ENCODE data around the gene TXNDC5. TPM values are rescaled to one million over a fixed set of nuclear protein-coding genes. Genes with fewer than 3 reads are reported as not detected.

The TXNDC5 gene
- total RNA-seq, 4 donors from 2014 or later: 130 to 212 (median 182) TPM

DNA sequence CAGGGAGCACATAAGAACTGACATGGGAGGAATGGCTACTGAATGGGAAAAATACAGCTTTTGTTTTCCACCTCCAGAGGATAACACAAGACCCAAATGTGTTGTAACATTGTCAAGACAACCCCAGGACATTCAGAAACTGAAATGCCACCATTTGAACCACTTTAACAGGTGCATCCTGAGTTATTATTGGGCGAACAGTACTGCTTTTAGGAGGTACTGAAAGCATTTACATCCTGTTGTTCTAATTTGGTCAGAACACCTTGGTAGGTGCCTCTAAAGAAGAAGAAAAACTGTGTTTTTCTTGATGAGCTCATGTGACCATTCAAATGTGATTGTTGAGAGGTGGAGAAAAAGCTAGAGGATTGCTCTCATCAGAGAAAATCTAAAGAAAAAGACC lies 6.4 kb upstream of the TXNDC5 start:
- TF ChIP-seq, protein P1, sequence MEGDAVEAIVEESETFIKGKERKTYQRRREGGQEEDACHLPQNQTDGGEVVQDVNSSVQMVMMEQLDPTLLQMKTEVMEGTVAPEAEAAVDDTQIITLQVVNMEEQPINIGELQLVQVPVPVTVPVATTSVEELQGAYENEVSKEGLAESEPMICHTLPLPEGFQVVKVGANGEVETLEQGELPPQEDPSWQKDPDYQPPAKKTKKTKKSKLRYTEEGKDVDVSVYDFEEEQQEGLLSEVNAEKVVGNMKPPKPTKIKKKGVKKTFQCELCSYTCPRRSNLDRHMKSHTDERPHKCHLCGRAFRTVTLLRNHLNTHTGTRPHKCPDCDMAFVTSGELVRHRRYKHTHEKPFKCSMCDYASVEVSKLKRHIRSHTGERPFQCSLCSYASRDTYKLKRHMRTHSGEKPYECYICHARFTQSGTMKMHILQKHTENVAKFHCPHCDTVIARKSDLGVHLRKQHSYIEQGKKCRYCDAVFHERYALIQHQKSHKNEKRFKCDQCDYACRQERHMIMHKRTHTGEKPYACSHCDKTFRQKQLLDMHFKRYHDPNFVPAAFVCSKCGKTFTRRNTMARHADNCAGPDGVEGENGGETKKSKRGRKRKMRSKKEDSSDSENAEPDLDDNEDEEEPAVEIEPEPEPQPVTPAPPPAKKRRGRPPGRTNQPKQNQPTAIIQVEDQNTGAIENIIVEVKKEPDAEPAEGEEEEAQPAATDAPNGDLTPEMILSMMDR (IDR thresholded peaks at IDR 0.05): no peak
- DNase-seq (ENCODE audit: low spot score) (no peak), ATAC-seq (ENCODE audit: low FRiP score) (no peak)

DNA sequence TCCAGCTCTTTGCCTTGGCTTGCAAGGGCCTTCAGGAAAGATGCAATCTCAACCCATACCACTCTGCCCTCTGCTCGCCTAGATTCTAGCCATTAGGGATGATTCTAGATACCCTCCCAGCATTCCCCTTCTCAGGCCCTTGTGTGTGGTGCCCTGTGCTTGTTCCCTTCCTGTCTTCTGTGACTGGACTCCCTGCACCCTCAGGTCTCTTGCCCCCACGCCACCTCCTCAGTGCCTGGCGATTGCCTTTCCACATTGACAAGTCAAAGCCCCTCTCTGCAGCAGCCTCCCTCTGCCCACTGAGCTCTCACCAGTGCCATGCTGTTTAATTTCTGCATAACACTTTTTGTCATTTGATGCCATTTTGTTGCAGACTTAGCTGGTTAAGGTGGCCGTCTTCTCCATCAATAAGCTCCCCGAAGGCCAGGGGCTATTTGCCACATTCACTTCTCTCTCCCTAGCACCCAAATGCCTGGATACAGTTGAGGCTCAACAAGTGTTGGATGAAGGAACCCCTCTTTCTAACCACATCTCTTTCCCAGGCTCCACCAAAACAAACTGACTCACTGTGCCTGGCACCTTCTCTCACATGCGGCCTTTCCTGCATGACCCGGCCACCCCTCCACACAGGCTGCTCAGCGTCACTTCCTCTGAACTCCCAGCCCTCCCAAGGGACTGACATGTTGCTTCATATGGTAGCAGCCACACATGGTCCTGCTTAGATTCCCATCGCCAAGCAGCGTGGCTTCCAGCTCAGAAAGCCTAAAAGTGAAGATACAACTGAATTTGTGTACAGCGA lies 4.6 kb upstream of the TXNDC5 start:
- TF ChIP-seq, protein P1 (IDR thresholded peaks at IDR 0.05): no peak
- DNase-seq (ENCODE audit: low spot score): no peak
- ATAC-seq (ENCODE audit: low FRiP score): no peak

DNA sequence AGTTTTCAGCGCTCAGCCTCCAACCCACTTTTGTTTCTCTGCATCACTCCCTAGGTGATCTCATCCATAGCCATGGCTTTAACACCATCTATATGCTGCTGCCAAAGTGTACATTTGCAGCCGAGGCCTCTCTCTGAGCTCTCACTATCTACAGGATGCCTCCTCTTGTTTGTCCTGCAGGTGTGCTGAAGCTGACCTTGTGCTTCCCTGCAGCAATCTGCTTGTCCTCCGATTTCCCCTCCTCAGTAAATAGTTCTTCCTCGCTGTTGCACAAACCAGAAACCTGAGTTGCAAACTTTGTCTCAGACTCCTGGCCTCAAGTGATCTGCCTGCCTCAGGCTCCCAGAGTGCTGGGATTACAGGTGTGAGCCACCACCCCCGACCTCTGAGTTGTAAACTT lies 3.7 kb upstream of the TXNDC5 start:
- TF ChIP-seq, protein P1 (IDR thresholded peaks at IDR 0.05): no peak
- ATAC-seq (ENCODE audit: low FRiP score): no peak
- no peak for DNase-seq (ENCODE audit: low spot score)

DNA sequence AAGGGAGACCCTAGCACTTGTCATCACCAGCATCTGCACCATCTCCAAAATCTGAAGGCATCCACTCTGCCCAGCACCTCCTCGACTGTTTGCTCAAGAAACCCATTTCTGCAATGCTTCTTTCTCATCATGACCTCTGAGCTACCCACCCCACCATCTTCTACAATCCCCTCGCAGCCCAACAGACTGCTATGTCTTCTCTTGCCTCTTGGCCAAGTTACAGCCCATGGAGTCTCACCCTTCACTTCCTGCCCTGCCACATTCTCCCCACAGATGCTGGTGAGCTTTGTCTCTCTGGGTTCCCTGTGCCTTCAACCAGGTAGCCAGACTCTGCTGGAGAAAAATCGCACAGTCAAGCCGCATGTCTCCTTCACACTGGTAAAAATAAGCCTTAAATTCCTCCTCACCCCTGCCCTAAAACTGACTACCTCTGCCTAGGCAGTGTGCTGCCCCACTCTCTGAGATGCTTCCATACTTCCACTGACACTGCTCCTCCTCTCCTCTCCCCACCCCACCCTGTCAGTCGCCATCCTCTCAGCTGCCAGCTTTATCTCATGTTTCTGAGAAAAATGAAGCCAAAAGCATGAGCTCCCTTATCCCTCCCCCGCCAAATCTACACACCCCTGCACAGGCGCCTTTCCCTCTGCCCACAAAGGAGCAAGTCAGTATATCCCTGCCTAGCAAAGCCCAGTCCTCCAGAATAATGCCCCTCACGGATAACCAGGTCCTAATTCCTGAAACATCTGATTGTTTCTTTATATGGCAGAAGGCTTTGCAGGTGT lies 2.3 kb upstream of the TXNDC5 start:
- DNase-seq (ENCODE audit: low spot score) (no peak), ATAC-seq (ENCODE audit: low FRiP score) (no peak)
- TF ChIP-seq, protein P1 (IDR thresholded peaks at IDR 0.05): no peak

DNA sequence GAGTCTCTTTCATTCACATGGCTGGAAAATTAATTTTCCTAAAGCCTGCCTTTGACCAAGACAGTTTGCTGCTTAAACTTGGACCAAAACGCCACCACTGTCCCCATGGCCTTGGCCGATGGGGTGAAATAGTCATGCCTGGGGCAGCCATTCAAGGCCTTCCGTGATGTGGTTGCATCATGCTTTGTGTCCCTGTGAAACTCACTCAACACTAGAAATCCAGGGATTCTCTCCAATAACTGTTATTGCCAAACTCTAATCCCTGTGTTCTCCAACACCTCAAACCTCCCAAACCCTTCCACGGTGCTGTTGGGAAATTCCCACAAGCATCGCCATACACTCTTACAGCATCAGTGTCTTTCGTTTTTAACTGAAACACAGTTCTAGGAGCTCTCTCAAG lies 1.4 kb upstream of the TXNDC5 start:
- ATAC-seq (ENCODE audit: low FRiP score) (no peak), DNase-seq (ENCODE audit: low spot score) (no peak)
- TF ChIP-seq, protein P1 (IDR thresholded peaks at IDR 0.05): no peak

DNA sequence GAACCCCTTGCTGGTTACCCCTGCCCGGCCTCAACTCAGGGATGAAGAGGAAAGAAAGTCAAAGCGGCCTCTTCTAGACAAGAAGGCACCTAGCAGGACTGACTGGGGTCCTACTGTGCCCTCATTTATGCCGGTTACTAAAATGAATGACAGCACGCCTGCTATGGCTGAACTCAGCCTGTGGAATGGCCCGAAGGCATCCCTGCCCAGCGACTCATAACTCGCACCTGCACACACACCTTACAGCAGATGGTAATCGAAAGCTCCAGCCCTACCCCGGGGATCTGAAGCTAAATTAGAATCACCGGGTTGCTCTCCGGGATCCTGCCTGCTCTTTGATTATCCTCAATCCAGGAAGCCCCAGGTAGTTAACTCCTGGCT lies 747 bp upstream of the TXNDC5 start:
- TF ChIP-seq, protein P1 (IDR thresholded peaks at IDR 0.05): no peak
- no peak for ATAC-seq (ENCODE audit: low FRiP score)

More for the DNA sequence above, 747 bp upstream of the TXNDC5 start:
- no peak for DNase-seq (ENCODE audit: low spot score)

Data from omental fat pad (tissue), 4 donors.